CD4-positive, alpha-beta memory T cell (primary cell): ENCODE data around the gene LRRC52. TPM values are rescaled to one million over a fixed set of nuclear protein-coding genes. Genes with fewer than 3 reads are reported as not detected.

Experiments
- CTCF ChIA-PET: fragments of 350-600 bp; sonication (Branson Sonifier 250); formaldehyde crosslinking; loops from one replicate; lab custom pipeline; 2021; ENCODE audit warnings: inconsistent platforms; ENCODE audit not compliant: partially characterized antibody; lab: Charles Lee
- POLR2A ChIA-PET: fragments of 350-600 bp; sonication (Branson Sonifier 250); formaldehyde crosslinking; loops from one replicate; lab custom pipeline; 2021; ENCODE audit not compliant: partially characterized antibody; lab: Charles Lee
- DNase-seq, 5 donors: peaks; one replicate each; pipeline versions ENCODE4 v3.0.0 to v3.0.0-alpha.2; 2020 to 2022; ENCODE audit warnings: mixed read lengths in 1 of 5
- H3K27ac ChIP-seq: one replicate; pipeline ENCODE4 v1.7.0; 2013; ENCODE audit warnings: low read depth, low read length
- H3K27me3 ChIP-seq: 2 replicates; pipeline ENCODE4 v1.7.0; 2013; ENCODE audit warnings: mild to moderate bottlenecking, low read length, moderate library complexity; ENCODE audit not compliant: insufficient read depth
- H3K36me3 ChIP-seq: 2 replicates; pipeline ENCODE4 v1.7.0; 2013; ENCODE audit warnings: mild to moderate bottlenecking, low read length, moderate library complexity; ENCODE audit not compliant: insufficient read depth
- H3K4me1 ChIP-seq: 2 replicates; pipeline ENCODE4 v1.7.0; 2013; ENCODE audit warnings: mild to moderate bottlenecking, low read length, moderate library complexity; ENCODE audit not compliant: insufficient read depth
- H3K4me3 ChIP-seq, 2 donors: one replicate each; pipeline ENCODE4 v1.7.0; 2013; ENCODE audit warnings: low read length in 2 of 2, mild to moderate bottlenecking in 1 of 2
- H3K9me3 ChIP-seq, 2 donors: one replicate each; pipeline ENCODE4 v1.7.0; 2013; ENCODE audit warnings: low read length in 2 of 2, control low read depth in 1 of 2; ENCODE audit not compliant: control insufficient read depth in 1 of 2
- H3K27ac Mint-ChIP-seq, 7 donors: one replicate each; pipeline ENCODE4 v1.8.0; 2020 to 2021; ENCODE audit warnings: mixed read lengths in 7 of 7, mild to moderate bottlenecking in 6 of 7, inconsistent platforms in 3 of 7, moderate library complexity in 3 of 7
- H3K27me3 Mint-ChIP-seq, 2 donors: one replicate each; pipeline ENCODE4 v1.8.0; 2020 to 2021; ENCODE audit warnings: mixed read lengths in 2 of 2
- H3K36me3 Mint-ChIP-seq, 2 donors: one replicate each; pipeline ENCODE4 v1.8.0; 2020 to 2021; ENCODE audit warnings: mixed read lengths in 2 of 2, inconsistent platforms in 1 of 2, mild to moderate bottlenecking in 1 of 2
- H3K4me1 Mint-ChIP-seq, 4 donors: one replicate each; pipeline ENCODE4 v1.8.0; 2020 to 2021; ENCODE audit warnings: mixed read lengths in 4 of 4, mild to moderate bottlenecking in 1 of 4
- H3K4me3 Mint-ChIP-seq, 8 donors: one replicate each; pipeline ENCODE4 v1.8.0; 2020 to 2021; ENCODE audit warnings: mixed read lengths in 8 of 8, mild to moderate bottlenecking in 7 of 8, moderate library complexity in 6 of 8, inconsistent platforms in 3 of 8
- H3K9me3 Mint-ChIP-seq, 8 donors: one replicate each; pipeline ENCODE4 v1.8.0; 2020 to 2021; ENCODE audit warnings: mixed read lengths in 8 of 8, mild to moderate bottlenecking in 5 of 8, inconsistent platforms in 3 of 8, moderate library complexity in 1 of 8
- intact Hi-C: fragments of 100-400 bp; cut with micrococcal nuclease; formaldehyde crosslinking; loops from one replicate; pipeline ENCODE4 v1.15.1; 2023
- polyA plus RNA-seq, 2 donors: library from polyadenylated mRNA; unstranded; fragments of 300-500 nt; fragmentation: Illumina TruSeq; gene quantifications; one replicate each; pipeline ENCODE4 v1.2.3, GENCODE V29; 2021
- total RNA-seq, 2 experiments: library from RNA; stranded (reverse); gene quantifications; one replicate each; pipeline ENCODE4 v1.2.3, GENCODE V29; 2021

The LRRC52 gene
- total and polyA plus RNA-seq, 4 experiments from 2014 or later = not detected

DNA sequence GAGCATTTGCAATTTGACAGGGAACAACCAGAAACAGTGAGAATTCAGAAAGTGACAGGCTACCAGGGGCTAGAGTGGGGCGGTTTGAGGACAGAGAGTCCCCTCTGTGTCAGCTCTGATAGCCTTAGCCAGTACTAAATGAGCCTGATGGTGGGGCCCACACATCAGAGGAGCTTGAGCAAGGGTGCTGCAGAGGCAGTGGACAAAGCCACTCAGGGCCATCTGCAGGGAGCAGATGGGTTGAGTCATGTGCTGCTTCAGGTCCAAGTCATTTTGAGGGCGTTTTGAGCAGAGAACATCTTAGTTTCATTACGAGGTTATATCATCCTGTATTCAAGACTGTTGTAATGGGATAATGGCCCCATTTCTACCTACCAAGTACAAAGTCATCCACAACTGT lies 7.7 kb downstream of the LRRC52 start:
- Mint-ChIP-seq H3K4me1 (no peaks in the 10 kb centered on the region), H3K27ac (no peak overlapping the region), H3K27me3 (peaks cover 19 to 28% of the 10 kb centered on the region in 2 donors), H3K36me3 (no peaks in the 10 kb centered on the region), H3K9me3 (no peaks in the 10 kb centered on the region), H3K4me3 (no peak overlapping the region)
- intact Hi-C loops = no loop called here
- Histone ChIP-seq H3K27ac (no peak overlapping the region), H3K4me3 (no peak overlapping the region), H3K4me1 (no peaks in the 10 kb centered on the region), H3K9me3 (no peaks in the 10 kb centered on the region), H3K27me3 (no peaks in the 10 kb centered on the region), H3K36me3 (no peaks in the 10 kb centered on the region)
- DNase-seq = no peak
- POLR2A ChIA-PET = no interaction called here
- CTCF ChIA-PET = interaction anchor here (1.2 kb wide), 1 partner anchor 183 kb away, joined by 3 read pairs; no protein-coding TSS in a partner anchor

DNA sequence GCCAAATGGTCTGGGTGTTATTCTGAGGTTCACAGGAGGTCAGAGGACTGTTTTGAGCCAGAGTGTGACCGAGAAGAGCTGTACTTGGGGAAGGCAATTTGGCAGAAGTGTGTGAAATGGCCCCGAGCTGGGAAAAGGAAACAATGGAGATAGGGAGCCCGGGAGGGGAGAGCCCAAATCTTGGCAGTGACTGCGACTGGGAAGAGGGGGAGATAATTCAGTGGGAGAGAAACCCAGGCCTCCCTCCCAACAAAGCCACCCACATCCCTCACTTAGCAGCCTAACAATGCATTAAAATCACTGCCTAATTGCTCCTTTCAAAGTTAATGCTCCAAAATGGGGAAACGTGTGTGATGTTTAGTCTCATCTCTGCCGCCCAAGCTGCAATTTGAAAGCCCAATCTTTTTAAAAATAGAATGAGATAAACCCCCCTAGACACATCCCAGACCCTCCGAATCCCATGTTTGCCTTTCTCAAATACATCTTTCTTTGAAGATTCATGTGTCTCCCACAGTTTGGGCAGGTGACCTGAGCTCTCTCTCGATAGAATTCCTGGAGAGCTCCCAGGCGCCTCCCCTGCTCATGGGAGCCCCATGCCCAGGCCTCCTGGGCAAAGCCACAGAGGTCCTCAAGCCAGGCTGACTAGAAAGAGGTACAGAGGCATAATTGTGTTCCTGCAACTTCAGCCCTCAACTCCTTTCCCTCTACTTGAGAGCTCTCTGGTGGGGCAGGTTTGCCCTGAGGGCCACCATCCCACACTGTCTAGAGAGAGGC lies 17.3 kb downstream of the LRRC52 start:
- DNase-seq = no peak
- Histone ChIP-seq H3K27ac (no peak overlapping the region), H3K9me3 (no peaks in the 10 kb centered on the region), H3K4me1 (no peaks in the 10 kb centered on the region), H3K27me3 (no peaks in the 10 kb centered on the region), H3K36me3 (no peaks in the 10 kb centered on the region), H3K4me3 (no peak overlapping the region)
- no peak overlapping the region for H3K4me3 Mint-ChIP-seq
- H3K36me3 Mint-ChIP-seq = no peaks in the 10 kb centered on the region
- H3K27ac Mint-ChIP-seq = no peak overlapping the region
- H3K4me1 Mint-ChIP-seq = peaks cover 0 to 5% (median 0%) of the 10 kb centered on the region in 4 donors
- ChIA-PET POLR2A (no interaction called here), CTCF (interaction anchor here (0.8 to 3.3 kb wide), 2 partner anchors 9 to 193 kb away, joined by 3 to 11 read pairs; no protein-coding TSS in a partner anchor)
- peaks cover 18 to 22% of the 10 kb centered on the region in 2 donors for H3K27me3 Mint-ChIP-seq
- H3K9me3 Mint-ChIP-seq = no peaks in the 10 kb centered on the region
- intact Hi-C loops = no loop called here

DNA sequence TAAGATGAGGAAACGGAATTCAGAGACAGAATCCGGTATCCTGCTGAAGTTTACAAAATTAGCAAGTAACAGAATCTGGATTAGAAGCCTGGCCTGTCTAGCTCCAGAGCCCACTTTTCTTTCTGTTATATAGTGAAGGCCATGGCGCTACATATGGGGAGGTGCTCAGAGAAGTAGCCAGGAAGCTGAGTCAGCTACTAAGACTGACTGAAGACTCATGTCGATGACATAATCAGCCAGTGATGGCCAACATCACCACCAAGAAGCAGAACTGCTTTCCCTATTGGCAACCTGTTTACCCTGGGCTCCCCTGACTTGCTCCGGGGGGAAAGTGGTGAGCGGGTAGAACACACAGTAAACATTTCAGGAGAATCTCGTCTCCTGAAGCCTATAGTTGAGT lies 18.8 kb downstream of the LRRC52 start:
- H3K4me1 Mint-ChIP-seq = peaks cover 0 to 5% (median 0%) of the 10 kb centered on the region in 4 donors
- ChIA-PET CTCF (interaction anchor here (3.3 kb wide), 1 partner anchor 195 kb away, joined by 11 read pairs; no protein-coding TSS in a partner anchor), POLR2A (no interaction called here)
- no peaks in the 10 kb centered on the region for H3K36me3 Mint-ChIP-seq
- H3K4me3 Mint-ChIP-seq = no peak overlapping the region
- H3K27me3 ChIP-seq = no peaks in the 10 kb centered on the region
- DNase-seq = no peak
- no peak overlapping the region for H3K27ac ChIP-seq
- no peaks in the 10 kb centered on the region for H3K9me3 Mint-ChIP-seq
- intact Hi-C loops = no loop called here
- no peak overlapping the region for H3K4me3 ChIP-seq
- H3K27ac Mint-ChIP-seq = no peak overlapping the region
- H3K9me3 ChIP-seq = no peaks in the 10 kb centered on the region
- no peaks in the 10 kb centered on the region for H3K36me3 ChIP-seq
- H3K4me1 ChIP-seq = no peaks in the 10 kb centered on the region
- H3K27me3 Mint-ChIP-seq = peaks cover 16 to 25% of the 10 kb centered on the region in 2 donors

DNA sequence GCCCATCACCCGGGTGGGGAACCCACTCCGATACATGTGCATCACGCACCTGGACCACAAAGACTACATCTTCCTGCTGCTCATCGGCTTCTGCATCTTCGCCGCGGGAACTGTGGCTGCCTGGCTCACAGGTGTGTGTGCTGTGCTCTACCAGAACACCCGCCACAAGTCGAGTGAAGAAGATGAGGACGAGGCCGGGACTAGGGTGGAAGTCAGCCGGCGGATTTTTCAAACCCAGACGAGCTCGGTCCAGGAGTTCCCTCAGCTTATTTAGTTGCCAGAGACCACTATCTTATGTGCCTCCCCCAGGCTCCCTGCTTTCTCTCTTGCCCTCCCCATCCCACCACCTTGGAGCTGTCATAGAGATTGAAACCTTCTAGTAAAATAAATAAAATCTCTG lies 19.8 kb downstream of the LRRC52 start:
- H3K27ac Mint-ChIP-seq = no peak overlapping the region
- no peaks in the 10 kb centered on the region for H3K36me3 ChIP-seq
- CTCF ChIA-PET = interaction anchor here (1.0 kb wide), 1 partner anchor 364 kb away, joined by 3 read pairs; no protein-coding TSS in a partner anchor
- no peak for DNase-seq
- H3K27me3 ChIP-seq = no peaks in the 10 kb centered on the region
- POLR2A ChIA-PET = no interaction called here
- peaks cover 18 to 26% of the 10 kb centered on the region in 2 donors for H3K27me3 Mint-ChIP-seq
- intact Hi-C loops = no loop called here
- peaks cover 0 to 5% (median 0%) of the 10 kb centered on the region in 4 donors for H3K4me1 Mint-ChIP-seq
- H3K9me3 Mint-ChIP-seq = no peaks in the 10 kb centered on the region
- H3K36me3 Mint-ChIP-seq = no peaks in the 10 kb centered on the region
- no peaks in the 10 kb centered on the region for H3K4me1 ChIP-seq
- no peak overlapping the region for H3K27ac ChIP-seq
- H3K4me3 Mint-ChIP-seq = no peak overlapping the region
- no peak overlapping the region for H3K4me3 ChIP-seq
- H3K9me3 ChIP-seq = no peaks in the 10 kb centered on the region

DNA sequence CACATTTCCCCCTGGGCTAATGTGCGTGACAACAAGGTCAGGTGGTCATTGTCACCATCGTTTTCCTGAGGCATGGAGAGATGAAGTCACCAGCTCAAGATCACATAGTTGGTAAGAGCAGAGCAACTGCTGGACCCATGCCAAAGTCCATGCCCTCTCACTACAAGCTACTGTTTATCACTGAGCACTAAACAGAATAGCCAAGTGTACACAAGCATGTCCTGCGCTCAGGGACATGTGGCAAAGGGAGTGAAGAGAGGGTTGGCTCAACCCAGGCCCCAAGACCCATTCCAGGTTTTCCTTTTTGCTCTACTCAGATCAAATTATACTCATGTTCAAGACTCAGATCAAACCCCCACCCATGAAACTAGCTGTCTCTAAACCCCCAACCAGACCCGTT lies 20.8 kb downstream of the LRRC52 start:
- Histone ChIP-seq H3K9me3 (no peaks in the 10 kb centered on the region), H3K4me1 (no peaks in the 10 kb centered on the region), H3K27me3 (no peaks in the 10 kb centered on the region), H3K36me3 (no peaks in the 10 kb centered on the region), H3K4me3 (no peak overlapping the region), H3K27ac (no peak overlapping the region)
- H3K27me3 Mint-ChIP-seq = peaks cover 18 to 30% of the 10 kb centered on the region in 2 donors
- H3K27ac Mint-ChIP-seq = no peak overlapping the region
- no peak for DNase-seq
- intact Hi-C loops = no loop called here
- H3K4me3 Mint-ChIP-seq = no peak overlapping the region
- ChIA-PET CTCF (no interaction called here), POLR2A (no interaction called here)
- H3K36me3 Mint-ChIP-seq = no peaks in the 10 kb centered on the region
- no peaks in the 10 kb centered on the region for H3K9me3 Mint-ChIP-seq
- peaks cover 0 to 5% (median 0%) of the 10 kb centered on the region in 4 donors for H3K4me1 Mint-ChIP-seq

DNA sequence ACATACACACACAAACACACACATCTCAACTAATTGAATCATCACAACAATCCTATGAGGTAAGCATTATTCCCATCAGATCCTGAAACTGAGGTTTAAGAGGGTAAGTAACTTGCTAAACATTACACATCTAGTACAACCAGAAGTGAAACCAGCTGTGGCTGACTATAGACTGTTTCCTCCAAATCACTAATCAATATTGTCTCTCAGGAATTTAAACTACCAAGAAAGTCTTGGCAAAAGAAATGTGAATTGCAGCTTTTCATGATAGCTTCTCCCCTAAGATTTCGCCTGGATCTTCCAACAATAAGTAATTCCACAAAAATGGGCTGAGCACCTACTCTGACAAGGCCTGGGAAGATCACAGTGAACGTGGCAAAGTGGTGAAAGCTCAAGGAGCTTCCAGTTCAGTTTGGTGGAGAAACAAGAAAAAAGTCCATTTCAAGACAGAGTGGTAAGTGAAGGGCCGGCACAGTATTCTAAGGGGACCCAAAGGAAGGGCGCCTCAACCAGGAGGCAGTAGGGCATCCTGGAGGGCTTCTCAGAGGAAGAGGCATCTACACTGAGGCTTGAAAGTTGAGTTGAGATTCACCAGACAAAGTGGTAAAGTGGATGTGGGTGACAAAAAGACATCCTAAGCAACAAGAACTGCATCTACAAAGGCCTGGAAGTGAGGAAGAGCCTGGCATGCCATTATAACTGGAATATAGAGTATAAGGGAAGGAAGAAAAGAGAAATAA lies 22.1 kb downstream of the LRRC52 start:
- Mint-ChIP-seq H3K27me3 (peaks cover 16 to 24% of the 10 kb centered on the region in 2 donors), H3K4me3 (no peak overlapping the region), H3K4me1 (no peaks in the 10 kb centered on the region), H3K27ac (no peak overlapping the region), H3K36me3 (no peaks in the 10 kb centered on the region), H3K9me3 (no peaks in the 10 kb centered on the region)
- intact Hi-C loops = no loop called here
- Histone ChIP-seq H3K36me3 (no peaks in the 10 kb centered on the region), H3K4me1 (no peaks in the 10 kb centered on the region), H3K27me3 (no peaks in the 10 kb centered on the region), H3K9me3 (no peaks in the 10 kb centered on the region), H3K27ac (no peak overlapping the region), H3K4me3 (no peak overlapping the region)
- DNase-seq = no peak
- ChIA-PET POLR2A (no interaction called here), CTCF (no interaction called here)

DNA sequence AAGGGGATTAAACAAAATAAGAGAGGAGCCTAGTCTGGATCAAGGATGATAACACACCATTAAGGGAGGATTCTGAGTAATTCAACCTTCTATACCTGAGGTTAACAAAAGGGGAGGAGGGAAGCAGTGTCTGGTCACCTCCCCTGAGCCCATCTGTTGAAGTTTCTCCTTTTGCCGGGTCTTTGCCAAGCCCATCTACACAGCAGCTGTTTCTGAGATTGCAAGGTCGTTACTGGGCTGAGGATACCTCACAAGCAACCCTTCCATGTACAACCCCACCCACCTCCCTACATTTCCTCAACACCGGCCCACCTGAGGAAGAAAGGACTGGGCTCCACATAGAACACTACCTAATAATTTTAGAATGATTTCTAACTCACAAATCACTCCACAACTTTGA lies 26.3 kb downstream of the LRRC52 start:
- Histone ChIP-seq H3K36me3 (no peaks in the 10 kb centered on the region), H3K4me1 (no peaks in the 10 kb centered on the region), H3K9me3 (no peaks in the 10 kb centered on the region), H3K27me3 (no peaks in the 10 kb centered on the region), H3K4me3 (no peak overlapping the region), H3K27ac (no peak overlapping the region)
- ChIA-PET CTCF (interaction anchor here (0.6 to 1.0 kb wide), 2 partner anchors 203 to 345 kb away, joined by 3 read pairs; no protein-coding TSS in a partner anchor), POLR2A (no interaction called here)
- H3K27me3 Mint-ChIP-seq = peaks cover 15 to 22% of the 10 kb centered on the region in 2 donors
- H3K36me3 Mint-ChIP-seq = no peaks in the 10 kb centered on the region
- no peak overlapping the region for H3K4me3 Mint-ChIP-seq
- H3K27ac Mint-ChIP-seq = no peak overlapping the region
- no peaks in the 10 kb centered on the region for H3K4me1 Mint-ChIP-seq
- DNase-seq = no peak
- intact Hi-C loops = no loop called here
- peaks cover 0 to 2% (median 0%) of the 10 kb centered on the region in 8 donors for H3K9me3 Mint-ChIP-seq
